Measurements from ENCODE around the gene SORBS2.

SORBS2 gene

DNA sequence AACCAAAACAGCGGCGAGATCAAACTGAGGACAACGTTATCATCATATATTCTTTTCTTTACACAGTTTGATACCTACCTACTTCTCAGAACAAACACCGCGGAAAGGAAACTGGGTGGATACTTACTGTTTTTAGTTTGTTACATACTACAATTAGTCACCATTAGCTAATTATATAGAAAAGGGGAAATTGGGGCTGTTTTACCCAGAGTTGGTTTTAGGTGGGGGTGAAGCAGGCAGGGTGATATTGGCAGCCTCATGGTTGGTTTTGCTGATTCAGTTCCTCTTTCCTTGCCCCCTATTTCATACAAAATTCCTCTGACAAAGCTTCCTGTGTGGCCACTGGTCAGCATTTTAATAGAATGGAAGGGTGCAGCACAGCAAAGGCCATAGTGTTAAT is 77.8 kb downstream of the SORBS2 start:
- peak overlapping the region; percentile 7; the same call in 1 of the 2 replicates for H3K4me3 ChIP-seq (ENCODE audit: low read depth, low read length)
- TF ChIP-seq, protein P1, sequence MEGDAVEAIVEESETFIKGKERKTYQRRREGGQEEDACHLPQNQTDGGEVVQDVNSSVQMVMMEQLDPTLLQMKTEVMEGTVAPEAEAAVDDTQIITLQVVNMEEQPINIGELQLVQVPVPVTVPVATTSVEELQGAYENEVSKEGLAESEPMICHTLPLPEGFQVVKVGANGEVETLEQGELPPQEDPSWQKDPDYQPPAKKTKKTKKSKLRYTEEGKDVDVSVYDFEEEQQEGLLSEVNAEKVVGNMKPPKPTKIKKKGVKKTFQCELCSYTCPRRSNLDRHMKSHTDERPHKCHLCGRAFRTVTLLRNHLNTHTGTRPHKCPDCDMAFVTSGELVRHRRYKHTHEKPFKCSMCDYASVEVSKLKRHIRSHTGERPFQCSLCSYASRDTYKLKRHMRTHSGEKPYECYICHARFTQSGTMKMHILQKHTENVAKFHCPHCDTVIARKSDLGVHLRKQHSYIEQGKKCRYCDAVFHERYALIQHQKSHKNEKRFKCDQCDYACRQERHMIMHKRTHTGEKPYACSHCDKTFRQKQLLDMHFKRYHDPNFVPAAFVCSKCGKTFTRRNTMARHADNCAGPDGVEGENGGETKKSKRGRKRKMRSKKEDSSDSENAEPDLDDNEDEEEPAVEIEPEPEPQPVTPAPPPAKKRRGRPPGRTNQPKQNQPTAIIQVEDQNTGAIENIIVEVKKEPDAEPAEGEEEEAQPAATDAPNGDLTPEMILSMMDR (IDR thresholded peaks at IDR 0.05; ENCODE audit: low read depth, low read length, missing control alignments): no peak
- DNase-seq (ENCODE audit: low read depth): peak; percentile 66

DNA sequence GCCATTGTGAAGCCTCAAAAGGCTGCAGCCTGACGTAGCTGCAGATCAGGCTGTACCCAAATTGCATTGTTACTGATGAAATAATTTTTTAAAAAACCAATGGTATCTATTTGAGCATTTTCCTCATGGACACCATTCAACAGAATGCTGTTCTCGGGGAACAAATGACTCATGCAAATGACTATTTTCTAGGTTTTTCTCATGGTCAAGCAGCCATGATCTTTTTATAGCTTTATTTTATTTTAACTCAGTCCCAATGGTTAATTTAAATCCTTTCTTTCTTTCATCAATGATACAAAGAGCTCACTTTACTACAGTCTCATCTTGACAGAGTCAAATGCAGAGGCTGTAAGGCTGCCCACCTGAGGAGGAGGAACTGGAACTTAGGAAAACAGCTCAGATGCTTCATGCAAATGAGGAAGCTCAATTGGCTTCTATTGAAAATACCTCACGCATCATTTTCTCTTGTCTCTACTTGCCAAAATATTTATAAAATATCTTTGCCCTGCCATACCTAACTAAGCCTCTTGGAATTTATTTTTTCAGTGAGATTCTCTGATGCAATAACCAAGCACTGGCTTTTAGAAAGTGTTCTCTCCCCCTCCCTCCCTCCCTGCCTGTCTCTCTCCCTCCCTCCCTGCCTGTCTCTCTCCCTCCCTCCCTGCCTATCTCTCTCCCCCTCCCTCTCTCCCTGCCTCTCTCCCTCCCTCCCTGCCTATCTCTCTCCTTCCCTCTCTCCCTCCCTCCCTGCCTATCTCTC is 81.0 kb downstream of the SORBS2 start:
- TF ChIP-seq, protein P1 (IDR thresholded peaks at IDR 0.05; ENCODE audit: low read depth, low read length, missing control alignments): no peak
- no peak overlapping the region; the same call in 1 of the 2 replicates for H3K4me3 ChIP-seq (ENCODE audit: low read depth, low read length)
- peak; percentile 61 for DNase-seq (ENCODE audit: low read depth)

DNA sequence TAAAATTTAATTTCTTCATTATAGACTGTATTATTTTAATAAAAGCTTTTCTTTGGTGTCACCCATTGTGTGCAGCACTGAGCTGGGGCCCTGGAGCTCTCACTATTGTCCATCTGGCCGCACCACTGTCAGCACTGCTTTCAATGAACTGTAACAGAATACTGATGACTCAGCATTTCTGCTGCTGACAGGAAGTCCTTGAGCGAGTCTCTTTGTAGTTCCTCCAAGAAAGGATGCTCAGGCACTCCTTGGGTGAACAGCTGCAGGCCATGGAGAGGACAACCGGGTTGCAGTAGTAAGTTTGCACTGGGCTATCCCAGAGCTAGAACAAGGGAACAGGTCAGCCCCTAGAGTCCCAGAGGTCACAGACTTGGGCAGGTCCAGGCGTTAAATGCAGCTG is 81.6 kb downstream of the SORBS2 start:
- no peak overlapping the region for H3K4me3 ChIP-seq (ENCODE audit: low read depth, low read length)
- TF ChIP-seq, protein P1 (IDR thresholded peaks at IDR 0.05; ENCODE audit: low read depth, low read length, missing control alignments): no peak
- peak; percentile 79 for DNase-seq (ENCODE audit: low read depth)

DNA sequence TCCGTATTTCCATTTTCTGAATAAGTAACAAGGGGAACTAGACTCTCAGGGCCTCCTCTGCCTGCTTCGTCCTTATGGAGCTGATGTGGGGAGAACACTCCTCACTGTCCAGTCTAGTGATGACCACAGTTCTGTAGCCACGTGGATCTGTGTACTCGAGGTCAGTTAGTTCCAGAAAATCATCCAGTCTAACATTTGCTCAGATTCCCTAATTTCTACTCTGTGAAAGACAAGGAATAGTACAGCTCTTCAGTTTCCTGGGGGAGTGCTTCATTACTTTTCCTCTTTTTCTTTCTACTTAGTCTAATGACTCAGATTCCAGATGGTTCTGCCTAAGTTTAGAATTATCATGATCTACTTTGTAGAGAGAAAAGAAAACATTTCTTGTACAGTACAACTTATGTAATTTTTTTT is 82.6 kb downstream of the SORBS2 start:
- no peak for DNase-seq (ENCODE audit: low read depth)
- H3K4me3 ChIP-seq (ENCODE audit: low read depth, low read length): no peak overlapping the region
- TF ChIP-seq, protein P1 (IDR thresholded peaks at IDR 0.05; ENCODE audit: low read depth, low read length, missing control alignments): no peak

DNA sequence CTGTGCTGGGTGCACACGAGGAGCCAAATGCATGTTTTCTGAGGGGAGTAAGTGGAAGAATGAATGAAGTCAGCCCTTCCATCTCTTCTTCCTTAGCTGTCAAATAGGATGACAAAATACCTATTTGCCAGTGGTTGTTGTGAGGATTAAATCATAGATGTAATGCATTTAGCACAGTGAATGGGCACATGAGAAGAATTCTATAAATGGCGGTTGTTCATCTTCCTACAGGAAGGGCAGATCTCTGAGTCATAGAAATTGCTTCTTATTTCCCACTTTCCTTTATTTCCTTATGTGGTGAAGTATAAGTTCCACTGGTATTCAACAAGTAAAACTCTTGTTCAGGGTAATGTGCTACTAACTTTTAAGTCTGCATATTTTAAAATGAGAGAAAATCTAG is 83.1 kb downstream of the SORBS2 start:
- TF ChIP-seq, protein P1 (IDR thresholded peaks at IDR 0.05; ENCODE audit: low read depth, low read length, missing control alignments): no peak
- no peak for DNase-seq (ENCODE audit: low read depth)
- H3K4me3 ChIP-seq (ENCODE audit: low read depth, low read length): no peak overlapping the region

DNA sequence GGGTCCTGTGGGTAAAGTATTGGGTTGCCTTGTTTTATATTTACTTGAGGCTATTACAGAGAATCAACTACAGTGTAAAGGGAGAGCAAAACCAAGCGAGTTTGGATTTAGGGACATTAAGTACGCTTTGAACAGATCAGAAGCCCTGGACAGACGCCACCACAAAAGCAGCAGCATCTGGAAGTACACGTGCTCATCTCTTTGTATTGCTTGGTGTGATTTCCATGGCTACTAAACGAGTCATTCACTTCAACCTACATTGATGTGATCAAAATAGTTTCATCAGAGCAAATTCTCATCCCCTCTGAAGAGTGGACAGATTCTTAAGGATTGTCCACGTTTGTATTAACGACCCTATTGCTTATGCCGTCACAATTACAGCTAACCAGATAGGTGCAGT is 85.1 kb downstream of the SORBS2 start:
- H3K4me3 ChIP-seq (ENCODE audit: low read depth, low read length): no peak overlapping the region
- DNase-seq (ENCODE audit: low read depth): no peak
- TF ChIP-seq, protein P1 (IDR thresholded peaks at IDR 0.05; ENCODE audit: low read depth, low read length, missing control alignments): no peak
